HG03064 (cell line): ENCODE data around the gene AFAP1.
"Not testable (repeated sequence)": the region's sequence is repeated elsewhere in the genome, so short reads cannot be mapped to it uniquely, and the experiment has no call there.

Experiments
- ATAC-seq: cut with Tn5 transposase; IDR thresholded peaks from one replicate; pipeline ENCODE4 v1.9.1; 2021; ENCODE audit warnings: low read depth; ENCODE audit not compliant: unreplicated experiment

AFAP1 gene

DNA sequence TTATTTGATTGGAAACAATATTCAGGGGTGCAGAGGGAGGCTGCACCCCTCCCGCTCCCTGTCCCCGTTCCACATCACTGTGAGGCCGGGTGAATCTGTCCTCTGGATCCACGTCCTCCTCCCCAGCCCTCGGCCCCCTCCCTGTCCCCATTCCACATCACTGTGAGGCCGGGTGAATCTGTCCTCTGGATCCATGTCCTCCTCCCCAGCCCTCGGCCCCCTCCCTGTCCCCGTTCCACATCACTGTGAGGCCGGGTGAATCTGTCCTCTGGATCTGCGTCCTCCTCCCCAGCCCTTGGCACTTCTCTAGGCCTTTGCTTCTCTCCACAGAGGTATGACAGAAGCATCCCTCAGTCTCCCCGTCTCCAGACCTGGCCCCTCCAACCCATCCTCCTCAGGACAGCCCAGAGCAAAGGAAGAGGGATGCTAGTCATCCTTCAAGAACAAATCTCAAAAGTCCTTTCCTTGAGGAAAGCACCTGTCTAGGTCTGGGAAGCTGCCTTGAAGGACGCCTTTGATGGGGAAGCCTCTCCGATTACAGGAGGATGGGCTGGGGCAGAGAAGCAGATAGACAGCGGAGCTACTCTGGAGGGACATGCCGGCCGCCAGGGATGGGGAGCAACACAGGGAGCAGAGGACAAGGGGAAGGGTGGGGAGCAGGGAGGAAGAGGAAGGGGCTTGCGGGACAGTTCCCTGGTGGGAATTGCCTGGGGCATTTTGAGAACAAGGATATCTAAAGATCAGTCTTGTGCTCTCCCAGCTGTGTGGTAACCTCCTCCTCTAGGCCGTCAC is 10.8 kb upstream of the AFAP1 start:
- no peak for ATAC-seq

DNA sequence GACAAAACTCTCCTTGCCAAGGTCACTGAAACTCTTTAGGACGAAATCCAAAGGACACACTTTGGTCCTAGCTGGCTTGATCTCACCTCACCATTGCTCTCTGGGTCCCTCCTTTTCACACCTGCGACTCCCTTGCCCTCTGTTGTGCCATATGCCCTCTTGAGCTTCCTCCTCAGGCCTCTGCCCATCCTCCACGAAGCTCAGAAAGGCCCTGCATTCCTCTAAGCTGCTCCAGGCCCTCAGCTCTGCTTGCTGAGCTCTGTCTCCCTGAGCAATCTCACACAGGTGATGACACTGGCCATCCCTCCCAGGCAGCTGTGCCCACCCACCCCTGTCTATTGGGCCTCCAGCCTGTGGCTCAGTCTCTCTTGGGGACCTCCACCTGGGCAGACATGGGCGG is 10.1 kb upstream of the AFAP1 start:
- ATAC-seq = no peak

DNA sequence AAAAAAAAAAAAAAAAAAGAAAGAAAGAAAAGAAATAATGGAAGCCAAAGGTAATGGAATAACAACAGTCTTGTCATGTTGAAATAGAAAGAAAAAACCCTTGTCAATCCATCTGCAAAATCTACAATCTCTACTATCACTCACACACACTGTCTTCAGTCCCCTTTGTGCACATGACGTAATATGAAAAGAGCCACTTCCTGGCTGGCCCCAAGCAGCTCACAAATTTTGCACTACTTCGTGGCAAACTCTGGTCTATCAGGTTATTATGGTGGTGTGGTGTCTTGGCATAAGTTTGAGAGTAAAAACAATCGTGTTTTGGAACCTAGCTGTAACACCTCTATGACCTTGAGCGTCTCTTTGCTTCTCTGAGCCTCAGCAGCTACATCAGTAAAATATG is 8.3 kb upstream of the AFAP1 start:
- ATAC-seq = no peak

DNA sequence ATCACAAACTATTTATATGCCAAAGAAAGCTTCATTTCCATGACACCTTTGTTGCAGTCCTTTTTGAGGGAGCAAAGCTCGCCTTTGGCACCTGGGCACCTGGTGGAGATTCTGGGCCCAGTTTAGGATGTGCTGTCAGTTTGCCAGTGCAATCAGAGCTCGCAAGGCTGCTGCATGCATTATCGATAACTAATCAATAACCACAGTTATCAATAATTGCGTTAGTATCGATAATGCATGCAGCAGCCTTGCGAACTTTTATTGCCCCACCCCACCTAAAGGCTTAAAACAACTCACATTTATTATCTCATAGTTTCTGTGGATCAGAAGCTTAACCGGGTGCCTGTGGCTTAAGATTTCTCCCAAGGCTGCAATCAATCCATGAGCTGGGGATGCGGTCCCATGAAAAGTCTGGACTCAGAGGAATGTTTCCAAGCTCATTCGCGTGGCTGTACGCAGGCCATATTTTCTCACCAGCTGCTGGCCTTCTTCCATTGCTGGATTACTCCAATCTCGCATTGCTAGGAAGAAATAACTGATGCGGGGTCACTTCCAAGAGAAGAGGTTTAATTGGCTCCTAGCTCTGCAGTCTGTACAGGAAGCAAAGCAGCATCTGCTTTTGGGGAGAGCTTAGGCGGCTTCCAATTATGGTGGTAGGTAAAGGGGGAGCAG is 6.2 kb upstream of the AFAP1 start:
- ATAC-seq = no peak

DNA sequence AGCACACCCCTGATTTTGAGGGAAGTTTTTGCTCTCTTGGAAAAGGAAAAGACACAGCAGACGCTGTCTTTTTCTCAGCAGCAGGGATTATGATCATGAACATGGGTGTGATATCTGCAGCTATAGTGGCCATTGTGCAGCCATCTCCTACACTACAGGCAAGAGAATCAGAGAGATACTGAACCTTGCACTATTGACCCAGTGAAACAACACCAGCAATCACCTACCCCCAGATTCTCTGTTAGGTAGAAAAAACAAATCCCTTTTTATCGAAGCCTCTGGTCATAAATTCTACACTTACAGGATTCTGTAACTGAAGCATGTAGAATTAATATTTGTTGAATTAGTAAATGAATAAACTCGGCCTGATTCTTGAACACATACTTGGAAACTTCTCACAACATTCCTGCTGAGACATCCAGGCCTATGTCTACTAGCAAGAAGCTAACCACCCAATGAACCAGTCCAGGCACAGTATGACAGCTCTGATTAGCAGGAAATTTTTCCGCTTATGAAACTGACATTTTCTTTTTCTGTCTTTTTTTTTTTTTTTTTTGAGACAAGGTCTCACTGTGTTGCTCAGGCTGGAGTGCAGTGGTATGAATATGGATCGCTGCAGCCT is 5.0 kb upstream of the AFAP1 start:
- no peak for ATAC-seq

DNA sequence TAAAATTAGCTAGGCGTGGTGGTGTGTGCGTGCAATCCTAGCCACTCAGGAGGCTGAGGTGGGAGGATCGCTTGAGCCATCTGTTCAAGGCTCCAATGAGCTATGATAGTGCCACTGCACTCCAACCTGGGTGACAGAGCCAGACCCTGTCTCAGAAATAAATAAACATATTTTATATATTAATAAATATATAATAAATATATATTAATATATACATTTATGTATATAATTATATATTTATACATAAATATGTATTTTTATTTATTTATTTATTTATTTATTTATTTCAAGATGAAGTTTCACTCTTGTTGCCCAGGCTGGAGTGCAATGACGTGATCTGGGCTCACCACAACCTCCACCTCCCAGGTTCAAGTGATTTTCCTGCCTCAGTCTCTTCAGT is 4.0 kb upstream of the AFAP1 start:
- ATAC-seq = not testable (repeated sequence)

DNA sequence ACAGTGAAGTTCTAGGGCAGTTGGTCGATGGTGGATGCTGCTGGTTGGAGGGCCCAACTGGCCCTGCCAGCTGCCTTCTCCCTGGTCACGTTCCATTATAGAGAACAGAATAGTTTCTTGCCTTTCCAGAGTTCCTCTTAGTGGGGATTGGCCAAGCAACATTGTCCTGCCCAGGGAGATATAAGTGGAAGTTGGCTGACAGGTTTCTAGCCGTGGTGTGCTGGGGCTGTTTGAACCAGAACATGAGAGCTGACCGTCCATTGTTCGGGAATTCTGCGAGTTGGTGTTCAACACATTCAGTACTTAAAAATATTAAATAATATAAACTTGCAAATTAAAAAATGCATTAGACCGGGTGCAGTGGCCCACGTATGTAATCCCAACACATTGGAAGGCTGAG is 3.5 kb upstream of the AFAP1 start:
- no peak for ATAC-seq

DNA sequence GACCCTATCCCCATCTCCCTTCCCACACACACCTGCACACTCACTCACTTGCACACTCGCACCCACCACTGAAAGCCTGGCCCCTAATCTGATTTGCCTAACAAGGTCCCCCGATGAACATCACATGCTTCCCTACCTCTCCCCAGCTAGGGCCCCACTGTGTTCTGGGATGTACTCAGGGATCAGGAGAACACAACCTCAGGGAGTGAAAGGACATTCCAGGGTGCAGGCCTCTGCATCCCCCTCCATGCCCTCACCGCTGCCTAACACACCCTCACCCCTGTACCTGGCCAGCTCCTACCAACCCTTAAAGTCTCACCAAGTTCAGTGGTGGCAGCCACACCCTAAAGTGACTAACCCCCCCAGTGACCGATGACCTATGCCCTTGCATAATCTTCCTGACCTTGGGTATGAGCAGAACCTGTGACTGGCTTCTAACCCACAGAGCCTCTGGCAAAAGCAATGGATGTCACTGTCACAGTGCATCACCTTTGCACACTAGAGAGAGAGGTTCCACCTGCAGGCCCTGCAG is 2.4 kb upstream of the AFAP1 start:
- ATAC-seq = no peak

DNA sequence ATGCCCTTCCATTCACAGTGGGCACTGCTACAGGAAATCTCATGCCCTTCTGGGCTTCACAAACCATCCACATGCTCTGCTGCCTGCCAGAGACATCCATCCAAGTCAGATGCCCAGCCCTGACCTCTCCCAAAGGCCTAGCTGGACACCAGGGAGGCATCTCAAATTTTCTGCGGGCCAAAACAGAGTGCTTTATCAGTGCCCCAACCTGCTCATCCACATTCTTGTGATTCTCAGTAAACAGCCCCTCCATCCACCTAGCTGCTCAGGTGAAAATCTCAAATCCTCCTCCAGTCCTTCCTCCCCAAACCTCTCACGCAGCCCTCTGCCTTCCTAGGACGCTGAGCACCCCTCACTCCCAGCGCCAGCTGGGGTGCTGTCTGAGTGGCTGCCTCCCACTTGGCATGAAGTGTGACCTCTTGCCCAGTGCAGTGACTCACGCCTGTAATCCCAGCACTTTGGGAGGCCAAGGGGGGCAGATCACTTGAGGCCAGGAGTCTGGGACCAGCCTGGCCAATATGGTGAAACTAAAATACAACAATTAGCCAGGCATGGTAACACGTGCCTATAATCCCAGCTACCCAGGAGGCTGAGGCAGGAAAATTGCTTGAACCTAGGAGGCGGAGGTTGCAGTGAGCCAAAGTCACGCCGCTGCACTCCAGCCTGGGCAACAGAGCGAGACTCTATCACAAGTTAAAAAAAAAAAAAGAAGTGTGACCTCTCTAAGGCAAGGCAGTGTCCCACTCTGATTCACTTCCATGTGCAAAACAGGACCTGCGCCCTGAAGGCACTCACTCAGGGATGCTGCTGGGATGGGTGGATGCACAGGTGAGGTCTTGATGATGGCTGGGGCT is 1.7 kb upstream of the AFAP1 start:
- no peak for ATAC-seq

DNA sequence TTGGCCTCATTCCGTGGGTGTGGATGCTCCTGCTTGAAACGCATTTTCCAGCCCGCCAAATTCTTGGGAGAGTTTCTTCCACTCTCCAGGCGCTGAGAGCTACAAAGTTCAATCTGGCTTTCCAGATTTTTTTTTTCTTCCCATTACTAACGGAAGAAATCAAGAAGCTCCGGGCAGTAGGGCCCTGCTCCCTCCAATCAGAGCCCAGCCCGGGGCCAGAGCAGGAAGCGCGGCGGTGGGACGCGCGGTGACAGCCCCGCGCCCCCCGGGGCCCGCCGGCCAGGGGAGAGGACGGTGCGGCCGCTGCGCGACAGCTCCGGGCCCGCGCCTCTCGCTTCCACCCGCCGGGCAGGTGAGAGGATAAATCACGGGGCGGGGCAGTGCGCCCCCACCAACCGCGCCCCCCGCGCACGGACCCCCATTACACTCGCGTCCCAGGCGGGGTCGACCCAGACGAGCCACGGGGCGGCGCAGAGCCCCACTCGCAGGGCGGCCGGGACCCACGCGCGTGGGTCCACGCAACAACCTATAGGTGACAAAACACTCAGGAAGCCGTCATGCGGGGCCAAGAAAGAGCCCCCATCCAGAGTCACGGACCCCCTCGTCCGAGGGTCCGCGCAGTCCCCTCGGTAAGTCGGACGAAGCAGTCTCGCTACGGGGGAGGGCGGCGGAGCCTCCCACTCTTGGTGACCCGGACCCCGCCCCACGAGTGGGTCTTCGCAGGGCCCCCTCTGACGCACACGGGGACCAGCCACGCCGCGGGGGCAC is 868 bp downstream of the AFAP1 start:
- no peak for ATAC-seq

DNA sequence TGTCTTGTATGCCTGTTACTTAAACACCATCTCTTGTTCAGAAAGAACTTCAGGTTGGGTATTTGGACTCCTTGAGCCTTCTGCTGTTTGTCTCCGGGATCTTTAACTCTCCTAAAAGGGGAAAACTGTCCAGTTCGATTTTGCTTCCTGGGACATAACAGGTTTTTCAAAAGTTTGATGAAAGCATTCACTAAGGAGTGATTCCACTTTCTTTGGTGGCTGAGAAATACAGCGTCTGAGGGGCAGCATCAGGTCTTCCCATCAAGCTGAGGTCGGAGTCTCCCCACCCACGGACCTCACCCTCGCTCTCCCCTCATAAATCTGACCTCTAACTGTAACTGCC is 1.4 kb downstream of the AFAP1 start:
- ATAC-seq = no peak

DNA sequence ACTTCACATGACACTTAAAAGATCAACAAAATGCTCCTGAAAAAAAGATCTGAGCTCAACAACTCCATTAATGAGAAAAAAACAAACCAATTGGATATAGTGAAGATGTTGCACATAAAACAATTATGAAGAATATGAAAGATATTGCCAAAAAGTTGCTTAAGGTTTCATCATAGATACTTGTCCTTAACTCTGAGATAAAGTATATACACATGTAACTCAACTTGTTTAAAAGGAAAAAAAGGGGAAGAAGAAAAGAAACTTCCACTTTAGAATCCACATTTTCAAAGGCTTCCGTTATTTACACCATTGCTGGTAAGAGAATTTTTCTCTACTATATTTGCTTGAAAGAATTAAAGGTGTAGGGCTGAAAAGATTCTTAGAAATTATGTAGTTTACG is 2.7 kb downstream of the AFAP1 start:
- ATAC-seq = no peak

DNA sequence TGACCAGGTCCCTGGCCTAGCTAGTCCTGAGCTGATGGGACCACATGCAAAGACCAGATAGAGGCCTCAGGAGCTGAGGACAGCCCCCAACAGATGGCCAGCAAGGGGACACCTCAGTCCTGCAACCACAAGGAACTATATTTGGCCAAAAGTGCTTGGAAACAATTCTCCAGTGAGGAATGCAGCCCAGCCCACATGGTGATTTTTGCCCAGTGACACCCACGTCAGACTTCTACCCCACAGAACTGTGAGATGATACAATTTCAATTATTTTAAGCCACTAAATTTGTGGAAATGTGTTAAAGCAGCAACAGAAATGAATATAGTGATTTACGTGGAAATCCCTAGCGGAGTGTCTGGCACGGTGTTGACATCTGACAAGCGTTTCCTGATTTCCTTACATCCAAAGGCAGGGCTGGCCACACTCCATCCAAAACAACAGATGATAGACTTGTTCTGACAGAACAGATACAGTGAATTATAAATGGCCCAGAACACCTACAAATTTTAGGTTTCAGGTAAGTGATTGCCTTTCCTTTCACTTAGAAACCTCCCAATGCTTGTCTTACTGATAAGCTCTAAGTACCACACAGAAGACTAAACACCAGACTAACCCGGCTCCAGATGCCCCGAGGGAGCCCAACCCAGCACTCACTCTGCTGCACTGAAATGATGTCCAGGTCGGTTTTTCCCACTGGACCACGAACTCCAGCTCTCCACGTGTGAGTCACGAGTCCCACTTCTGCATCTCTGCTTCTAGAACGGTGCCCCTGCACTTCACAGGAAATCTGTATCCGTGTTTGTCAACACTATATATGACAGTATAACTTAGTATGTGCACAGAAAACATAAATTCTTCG is 5.8 kb downstream of the AFAP1 start:
- ATAC-seq = no peak

DNA sequence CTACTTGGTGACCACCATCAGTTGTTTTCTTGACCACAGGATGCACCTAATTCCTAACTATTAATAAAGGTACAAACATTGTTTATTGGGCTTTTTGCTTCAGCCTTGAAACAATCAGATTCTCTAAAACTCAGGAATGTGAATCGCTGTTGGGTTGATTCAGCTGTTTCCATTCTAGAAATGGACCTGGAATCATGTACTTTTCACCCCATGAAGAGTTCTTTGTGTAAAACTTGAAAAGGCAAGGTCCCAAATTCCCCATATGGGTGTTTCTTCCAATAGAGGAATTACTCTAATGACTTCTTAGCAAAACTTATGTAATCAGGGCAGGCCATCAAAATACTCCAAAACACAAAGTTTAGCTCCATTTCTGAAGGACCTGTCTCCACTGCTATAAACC is 7.4 kb downstream of the AFAP1 start:
- no peak for ATAC-seq

DNA sequence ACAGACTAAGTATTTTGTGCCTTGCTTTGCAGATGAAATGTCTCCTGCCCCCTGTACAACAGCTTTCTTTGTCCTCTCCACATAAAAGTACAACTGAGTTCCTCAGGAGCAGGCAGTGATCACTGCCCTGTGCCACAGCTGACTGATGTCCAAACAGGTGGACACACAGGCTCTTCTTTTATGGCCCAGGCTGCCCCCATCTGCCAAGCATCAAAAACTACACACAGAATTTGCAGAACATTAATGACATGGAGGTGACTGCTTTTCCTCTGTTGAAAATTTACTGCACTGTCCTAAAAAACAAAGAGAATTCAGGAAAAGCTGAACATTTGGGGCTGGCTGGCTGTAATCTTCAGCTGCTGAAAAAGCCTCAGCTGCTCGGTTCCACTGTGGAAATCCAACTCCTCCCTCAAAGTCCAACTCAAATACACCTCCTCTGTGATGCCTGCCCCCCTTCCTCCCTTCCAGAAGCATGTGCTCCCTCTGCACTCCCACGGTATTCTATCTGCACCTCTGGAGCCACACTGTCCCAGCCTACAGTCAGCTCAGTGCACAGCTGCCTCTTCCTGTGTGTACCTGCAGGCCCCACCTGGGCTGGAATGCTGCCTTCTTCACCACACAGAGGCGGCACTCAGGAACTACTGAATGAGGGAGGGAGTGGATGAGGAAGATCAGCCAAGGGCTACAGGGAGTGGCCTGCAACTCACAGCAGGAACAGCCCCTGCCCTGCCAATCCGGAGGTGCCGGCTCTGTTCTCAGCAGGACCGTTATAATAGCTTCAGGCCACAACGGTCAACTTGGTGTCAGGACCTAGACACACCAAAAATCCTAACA is 10.3 kb downstream of the AFAP1 start:
- no peak for ATAC-seq

DNA sequence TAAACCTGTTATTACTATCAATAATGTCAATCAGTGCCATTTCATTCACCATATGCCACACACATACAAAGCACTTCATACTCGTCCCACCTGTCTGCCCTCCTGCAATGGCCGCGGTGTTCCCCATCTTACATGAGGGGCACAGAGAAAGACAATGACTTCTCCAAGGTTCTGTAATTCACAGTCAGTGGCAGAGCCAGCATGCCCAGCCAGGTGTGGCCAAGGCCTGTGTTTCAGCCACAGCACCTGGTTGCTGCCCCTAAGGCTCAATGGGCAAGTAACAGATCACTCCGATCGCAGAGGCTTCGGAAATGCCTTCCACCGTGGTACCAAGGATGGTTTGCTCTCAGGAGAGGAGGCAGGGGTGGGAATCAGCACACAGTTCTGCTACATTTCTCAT is 10.9 kb downstream of the AFAP1 start:
- no peak for ATAC-seq

DNA sequence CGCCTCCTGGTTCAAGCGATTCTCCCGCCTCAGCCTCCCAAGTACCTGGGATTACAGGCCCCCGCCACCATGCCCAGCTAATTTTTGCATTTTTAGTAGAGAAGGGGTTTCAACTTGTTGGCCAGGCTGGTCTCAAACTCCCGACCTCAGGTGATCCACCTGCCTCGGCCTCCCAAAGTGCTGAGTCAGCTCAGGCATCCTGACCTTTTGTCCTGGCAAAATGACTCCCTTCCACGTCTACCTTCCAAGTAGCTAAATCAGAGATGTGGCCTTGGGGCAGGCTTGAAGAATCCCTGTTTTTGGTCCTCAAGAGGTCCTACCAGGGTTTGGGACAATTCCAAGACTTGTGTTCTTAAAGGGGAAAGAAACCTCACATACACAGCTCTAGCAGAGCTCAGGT is 12.8 kb downstream of the AFAP1 start:
- no peak for ATAC-seq

DNA sequence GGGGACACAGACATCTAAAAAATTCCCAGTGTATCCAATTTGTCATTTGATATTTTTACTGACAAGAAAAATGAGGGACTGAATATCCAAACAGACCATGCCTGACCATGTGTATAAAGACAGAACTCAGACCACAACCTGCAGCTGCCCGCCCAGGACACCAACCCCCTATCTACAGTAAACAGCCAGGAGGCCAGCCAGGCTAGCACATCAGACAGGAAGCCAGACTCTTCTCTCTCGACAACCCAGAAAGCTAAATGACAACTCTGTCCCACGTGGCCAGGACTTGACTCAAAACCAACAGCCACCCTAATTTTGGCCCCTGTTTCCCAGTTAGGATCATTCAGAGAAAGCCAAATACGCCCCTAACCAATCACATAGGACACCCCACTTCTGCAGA is 15.1 kb downstream of the AFAP1 start:
- ATAC-seq = no peak
